HepG2 (cell line): ENCODE data around the gene IPO8. TPM values are rescaled to one million over a fixed set of nuclear protein-coding genes. Genes with fewer than 3 reads are reported as not detected.
"Not testable (repeated sequence)": the region's sequence is repeated elsewhere in the genome, so short reads cannot be mapped to it uniquely, and the experiment has no call there.

Source experiments
- BHLHE40 ChIP-seq: IDR thresholded peaks from 2 replicates; pipeline ENCODE4 v1.6.1; 2011; ENCODE audit warnings: low read length, improper control_type of control experiment
- CREM ChIP-seq, 2 experiments: sonication (generic) in 1 of 2; formaldehyde crosslinking in 1 of 2; IDR thresholded peaks; 2 replicates each; pipeline versions ENCODE4 v1.4.0 to v1.6.1; 2016 to 2020; ENCODE audit warnings: antibody characterized with exemption in 1 of 2, mild to moderate bottlenecking in 1 of 2, missing genetic modification reagents in 1 of 2
- EP300 ChIP-seq, 3 experiments: sonication (generic) in 1 of 3; formaldehyde crosslinking in 1 of 3; IDR thresholded peaks; 2 replicates each; pipeline versions ENCODE4 v1.5.1 to v1.6.1; 2011 to 2020; ENCODE audit warnings: low read depth in 2 of 3, low read length in 2 of 3, borderline replicate concordance in 1 of 3, improper control_type of control experiment in 1 of 3, mild to moderate bottlenecking in 1 of 3, missing genetic modification reagents in 1 of 3, moderate library complexity in 1 of 3
- FOSL2 ChIP-seq: sonication (generic); formaldehyde crosslinking; IDR thresholded peaks from 2 replicates; pipeline ENCODE4 v1.4.0; 2020; ENCODE audit warnings: missing genetic modification reagents
- FOXA3 ChIP-seq: IDR thresholded peaks from 2 replicates; pipeline ENCODE4 v1.6.1; 2016; ENCODE audit warnings: missing genetic modification reagents, missing compliant biosample characterization
- GATAD2A ChIP-seq: IDR thresholded peaks from 2 replicates; pipeline ENCODE4 v1.6.1; 2016
- HNF4A ChIP-seq: sonication (generic); formaldehyde crosslinking; IDR thresholded peaks from 2 replicates; pipeline ENCODE4 v1.4.0; 2020; ENCODE audit warnings: missing genetic modification reagents
- NCOA2 ChIP-seq: sonication (generic); formaldehyde crosslinking; IDR thresholded peaks from 2 replicates; pipeline ENCODE4 v1.8.0; 2022; ENCODE audit warnings: inconsistent platforms
- SOX13 ChIP-seq, 3 experiments: fragments of 450-650 bp in 1 of 3; sonication (generic) in 1 of 3; formaldehyde crosslinking in 1 of 3; IDR thresholded peaks in 2 of 3; conservative IDR thresholded peaks in 1 of 3; 2 replicates each; pipeline versions ENCODE4 v1.5.0 to v1.6.1; 2016 to 2020; ENCODE audit warnings: antibody characterized with exemption in 1 of 3, mild to moderate bottlenecking in 1 of 3, missing compliant biosample characterization in 1 of 3, missing genetic modification reagents in 1 of 3, moderate library complexity in 1 of 3
- SOX5 ChIP-seq: IDR thresholded peaks from 2 replicates; pipeline ENCODE4 v1.6.1; 2016; ENCODE audit warnings: borderline replicate concordance
- ZMYM3 ChIP-seq: sonication (generic); formaldehyde crosslinking; IDR thresholded peaks from 2 replicates; pipeline ENCODE4 v1.5.1; 2020; ENCODE audit warnings: mild to moderate bottlenecking, missing genetic modification reagents
- polyA plus RNA-seq, 8 experiments: library from polyadenylated mRNA; depleted of rRNA in 3 of 8; stranded (reverse) in 7 of 8; unstranded in 1 of 8; fragments of >200 nt; fragmentation: Illumina TruSeq in 4 of 8; extraction: Trizol in 4 of 8; gene quantifications; 2 replicates each; pipeline versions ENCODE4 v1.2.1 to v1.2.3, GENCODE V29; 2011 to 2016; ENCODE audit warnings: low read depth in 4 of 8, missing spikeins in 1 of 8, mixed read lengths in 1 of 8; ENCODE audit not compliant: insufficient read depth in 1 of 8
- total RNA-seq, 5 experiments: library from RNA; depleted of rRNA; stranded (reverse); fragments of >200 nt; fragmentation: Illumina TruSeq; extraction: Trizol; gene quantifications; 2 replicates each; pipeline ENCODE4 v1.2.3, GENCODE V29; 2016; ENCODE audit warnings: low read depth in 1 of 5
- TF ChIP-seq, protein P1 (sequence below): IDR thresholded peaks from 2 replicates; pipeline ENCODE4 v1.6.1; 2012; ENCODE audit warnings: low read depth, low read length, improper control_type of control experiment
- TF ChIP-seq, protein P2 (sequence below): sonication (generic); formaldehyde crosslinking; IDR thresholded peaks from 2 replicates; pipeline ENCODE4 v1.5.0; 2020; ENCODE audit warnings: mild to moderate bottlenecking, missing genetic modification reagents

The IPO8 gene
- total and polyA plus RNA-seq, 2 of the 13 experiments (the other 11 are each of a cell fraction or from before 2014, with no cell fraction given), result 6.3 to 21.8 TPM

DNA sequence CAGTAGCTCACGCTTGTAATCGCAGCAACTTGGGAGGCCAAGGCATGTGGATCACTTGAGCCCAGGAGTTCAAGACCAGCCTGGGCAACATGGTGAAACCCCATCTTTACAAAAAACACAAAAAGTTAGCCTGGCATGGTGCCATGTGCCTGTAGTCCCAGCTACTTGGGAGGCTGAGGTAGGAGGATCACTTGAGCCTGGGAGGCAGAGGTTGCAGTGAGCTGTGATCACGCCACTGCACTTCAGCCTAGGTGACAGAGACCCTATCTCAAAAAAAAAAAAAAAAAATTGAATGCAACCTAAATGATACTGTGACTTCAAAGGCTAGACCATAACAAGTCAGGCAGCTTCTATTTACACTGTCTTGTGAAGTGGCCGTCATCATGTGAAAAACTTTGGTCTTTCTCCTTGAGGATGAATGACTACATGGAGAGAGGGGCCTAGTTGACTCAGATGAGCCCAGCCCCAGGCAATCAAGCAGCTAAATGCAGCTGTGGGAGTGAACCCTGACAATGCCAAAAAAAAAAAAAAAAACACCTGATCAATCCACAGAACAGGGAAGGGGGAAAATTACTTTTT lies 73.9 kb downstream of the IPO8 start (continued):
- TF ChIP-seq, protein P1, sequence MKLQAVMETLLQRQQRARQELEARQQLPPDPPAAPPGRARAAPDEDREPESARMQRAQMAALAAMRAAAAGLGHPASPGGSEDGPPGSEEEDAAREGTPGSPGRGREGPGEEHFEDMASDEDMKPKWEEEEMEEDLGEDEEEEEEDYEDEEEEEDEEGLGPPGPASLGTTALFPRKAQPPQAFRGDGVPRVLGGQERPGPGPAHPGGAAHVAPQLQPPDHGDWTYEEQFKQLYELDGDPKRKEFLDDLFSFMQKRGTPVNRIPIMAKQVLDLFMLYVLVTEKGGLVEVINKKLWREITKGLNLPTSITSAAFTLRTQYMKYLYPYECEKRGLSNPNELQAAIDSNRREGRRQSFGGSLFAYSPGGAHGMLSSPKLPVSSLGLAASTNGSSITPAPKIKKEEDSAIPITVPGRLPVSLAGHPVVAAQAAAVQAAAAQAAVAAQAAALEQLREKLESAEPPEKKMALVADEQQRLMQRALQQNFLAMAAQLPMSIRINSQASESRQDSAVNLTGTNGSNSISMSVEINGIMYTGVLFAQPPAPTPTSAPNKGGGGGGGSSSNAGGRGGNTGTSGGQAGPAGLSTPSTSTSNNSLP, result 0 out of 2 replicates have a peak, but pooled peaks have one; percentile 22
- TF ChIP-seq FOXA3 (CRISPR knock-in tag) (peak; percentile 63), FOSL2 (CRISPR knock-in tag) (peak; percentile 55), BHLHE40 (0 out of 2 replicates have a peak, but pooled peaks have one; percentile 12), ZMYM3 (CRISPR knock-in tag) (peak; percentile 57; the same call in 1 of the 2 replicates), NCOA2 (CRISPR knock-in tag) (0 out of 2 replicates have a peak, but pooled peaks have one; percentile 23), CREM (IDR thresholded peaks at IDR 0.05) (peak; percentile 31; the same call in 1 of the 2 replicates), GATAD2A (CRISPR knock-in tag) (peak; percentile 30; the same call in 1 of the 2 replicates), HNF4A (CRISPR knock-in tag) (peak; percentile 33; the same call in 1 of the 2 replicates), SOX13 (CRISPR knock-in tag; conservative IDR thresholded peaks at IDR 0.05 in 1 of 2, IDR thresholded peaks at IDR 0.05 in 1 of 2) (peak in 1 of 2 experiments; percentile 9; a peak in 1 of 4 replicates), EP300 (IDR thresholded peaks at IDR 0.05; ENCODE audit: low read depth in 2 of 2, low read length in 2 of 2) (peak in 1 of 2 experiments; percentile 54; a peak in 1 of 4 replicates), SOX5 (CRISPR knock-in tag) (peak; percentile 43; the same call in 1 of the 2 replicates)
- not testable (repeated sequence) for TF ChIP-seq CREM (CRISPR knock-in tag; IDR thresholded peaks at IDR 0.05); SOX13 (IDR thresholded peaks at IDR 0.05); EP300 (CRISPR knock-in tag; IDR thresholded peaks at IDR 0.05; ENCODE audit: borderline replicate concordance)
- TF ChIP-seq, protein P2, sequence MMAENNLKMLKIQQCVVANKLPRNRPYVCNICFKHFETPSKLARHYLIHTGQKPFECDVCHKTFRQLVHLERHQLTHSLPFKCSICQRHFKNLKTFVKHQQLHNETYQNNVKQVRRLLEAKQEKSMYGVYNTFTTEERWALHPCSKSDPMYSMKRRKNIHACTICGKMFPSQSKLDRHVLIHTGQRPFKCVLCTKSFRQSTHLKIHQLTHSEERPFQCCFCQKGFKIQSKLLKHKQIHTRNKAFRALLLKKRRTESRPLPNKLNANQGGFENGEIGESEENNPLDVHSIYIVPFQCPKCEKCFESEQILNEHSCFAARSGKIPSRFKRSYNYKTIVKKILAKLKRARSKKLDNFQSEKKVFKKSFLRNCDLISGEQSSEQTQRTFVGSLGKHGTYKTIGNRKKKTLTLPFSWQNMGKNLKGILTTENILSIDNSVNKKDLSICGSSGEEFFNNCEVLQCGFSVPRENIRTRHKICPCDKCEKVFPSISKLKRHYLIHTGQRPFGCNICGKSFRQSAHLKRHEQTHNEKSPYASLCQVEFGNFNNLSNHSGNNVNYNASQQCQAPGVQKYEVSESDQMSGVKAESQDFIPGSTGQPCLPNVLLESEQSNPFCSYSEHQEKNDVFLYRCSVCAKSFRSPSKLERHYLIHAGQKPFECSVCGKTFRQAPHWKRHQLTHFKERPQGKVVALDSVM (CRISPR knock-in tag), result peak; percentile 92
